H9 (cell line): ENCODE data around the gene RERE. TPM values are rescaled to one million over a fixed set of nuclear protein-coding genes. Genes with fewer than 3 reads are reported as not detected.

Experiments
- DNase-seq: peaks from one replicate; pipeline ENCODE4 v3.0.0-alpha.2; 2017
- H2AFZ ChIP-seq: one replicate; pipeline ENCODE4 v1.6.1; 2013; ENCODE audit warnings: mild to moderate bottlenecking, low read length, control low read depth, moderate library complexity
- H2AK5ac ChIP-seq: 2 replicates; pipeline ENCODE4 v1.6.1; 2013; ENCODE audit warnings: low read length, control low read depth, mixed read lengths; ENCODE audit not compliant: insufficient read length
- H2BK120ac ChIP-seq: one replicate; pipeline ENCODE4 v1.6.1; 2013; ENCODE audit warnings: low read depth, mild to moderate bottlenecking, low read length, control low read depth, inconsistent platforms; ENCODE audit not compliant: poor library complexity, severe bottlenecking
- H2BK12ac ChIP-seq: 2 replicates; pipeline ENCODE4 v1.6.1; 2013; ENCODE audit warnings: low read length, control low read depth, mixed read lengths, low read depth; ENCODE audit not compliant: insufficient read length
- H2BK15ac ChIP-seq: 2 replicates; pipeline ENCODE4 v1.6.1; 2013; ENCODE audit warnings: low read depth, low read length, control low read depth
- H2BK20ac ChIP-seq: one replicate; pipeline ENCODE4 v1.6.1; 2013; ENCODE audit warnings: low read depth, mild to moderate bottlenecking, low read length, control low read depth, inconsistent platforms; ENCODE audit not compliant: poor library complexity, severe bottlenecking
- H2BK5ac ChIP-seq: 2 replicates; pipeline ENCODE4 v1.6.1; 2013; ENCODE audit warnings: low read length, control low read depth, mixed read lengths; ENCODE audit not compliant: insufficient read length
- H3K14ac ChIP-seq: 2 replicates; pipeline ENCODE4 v1.6.1; 2013; ENCODE audit warnings: low read length, control low read depth; ENCODE audit not compliant: insufficient read depth
- H3K18ac ChIP-seq: 2 replicates; pipeline ENCODE4 v1.6.1; 2013; ENCODE audit warnings: low read depth, mild to moderate bottlenecking, mixed read lengths, low read length, control low read depth; ENCODE audit not compliant: insufficient read length
- H3K23ac ChIP-seq: 2 replicates; pipeline ENCODE4 v1.6.1; 2013; ENCODE audit warnings: low read length, control low read depth, mixed read lengths, low read depth; ENCODE audit not compliant: insufficient read length
- H3K23me2 ChIP-seq: 2 replicates; pipeline ENCODE4 v1.6.1; 2013; ENCODE audit warnings: low read depth, mild to moderate bottlenecking, mixed read lengths, low read length, control low read depth; ENCODE audit not compliant: insufficient read length, poor library complexity, severe bottlenecking
- H3K27ac ChIP-seq: 2 replicates; pipeline ENCODE4 v1.5.1; 2013; ENCODE audit warnings: low read length, control low read depth, mixed read lengths, low read depth; ENCODE audit not compliant: insufficient read length
- H3K27me3 ChIP-seq: 2 replicates; pipeline ENCODE4 v1.6.1; 2013; ENCODE audit warnings: low read length, control low read depth, inconsistent platforms; ENCODE audit not compliant: insufficient read depth
- H3K4ac ChIP-seq: 2 replicates; pipeline ENCODE4 v1.6.1; 2013; ENCODE audit warnings: low read depth, mild to moderate bottlenecking, control low read depth, inconsistent platforms, low read length, moderate library complexity
- H3K4me1 ChIP-seq: 2 replicates; pipeline ENCODE4 v1.6.1; 2013; ENCODE audit warnings: low read length, control low read depth, inconsistent platforms; ENCODE audit not compliant: insufficient read depth
- H3K4me2 ChIP-seq: 2 replicates; pipeline ENCODE4 v1.6.1; 2013; ENCODE audit warnings: low read length, control low read depth, mixed read lengths; ENCODE audit not compliant: insufficient read length, insufficient read depth
- H3K56ac ChIP-seq: 2 replicates; pipeline ENCODE4 v1.6.1; 2013; ENCODE audit warnings: low read depth, mild to moderate bottlenecking, mixed read lengths, low read length, control low read depth; ENCODE audit not compliant: insufficient read length
- H3K79me1 ChIP-seq: 2 replicates; pipeline ENCODE4 v1.6.1; 2013; ENCODE audit warnings: low read depth, mild to moderate bottlenecking, moderate library complexity, low read length, control low read depth, inconsistent platforms; ENCODE audit not compliant: insufficient read depth, poor library complexity, severe bottlenecking
- H3K79me2 ChIP-seq: 2 replicates; pipeline ENCODE4 v1.6.1; 2013; ENCODE audit warnings: low read length, control low read depth, inconsistent platforms; ENCODE audit not compliant: insufficient read depth
- H3K9ac ChIP-seq: 2 replicates; pipeline ENCODE4 v1.6.1; 2013; ENCODE audit warnings: low read length, control low read depth, mixed read lengths; ENCODE audit not compliant: insufficient read length; ENCODE audit errors: extremely low read depth
- H3K9me3 ChIP-seq: one replicate; pipeline ENCODE4 v1.6.1; 2013; ENCODE audit warnings: low read depth, low read length, inconsistent platforms; ENCODE audit not compliant: control insufficient read depth
- H3T11ph ChIP-seq: one replicate; pipeline ENCODE4 v1.6.1; 2013; ENCODE audit warnings: mild to moderate bottlenecking, low read length, control low read depth, inconsistent platforms
- H4K20me1 ChIP-seq: one replicate; pipeline ENCODE4 v1.6.1; 2013; ENCODE audit not compliant: control insufficient read depth, insufficient read length, insufficient read depth
- H4K5ac ChIP-seq: 2 replicates; pipeline ENCODE4 v1.6.1; 2013; ENCODE audit warnings: low read depth, mild to moderate bottlenecking, mixed read lengths, low read length, control low read depth; ENCODE audit not compliant: insufficient read length
- H4K8ac ChIP-seq: replicated peaks from 2 replicates; pipeline ENCODE4 v1.6.1; 2013; ENCODE audit warnings: low read length, control low read depth, mixed read lengths, low read depth; ENCODE audit not compliant: insufficient read length
- H4K91ac ChIP-seq: 2 replicates; pipeline ENCODE4 v1.6.1; 2013; ENCODE audit warnings: low read depth, mild to moderate bottlenecking, moderate library complexity, mixed read lengths, low read length, control low read depth; ENCODE audit not compliant: insufficient read length
- H3K27ac Mint-ChIP-seq, 3 experiments: 2 replicates in 2 of 3; 3 replicates in 1 of 3; pipeline ENCODE4 v1.8.0; 2020 to 2021; ENCODE audit warnings: mixed read lengths in 3 of 3, mild to moderate bottlenecking in 1 of 3, moderate library complexity in 1 of 3
- H3K27me3 Mint-ChIP-seq: 2 replicates; pipeline ENCODE4 v1.8.0; 2021; ENCODE audit warnings: low read depth, mild to moderate bottlenecking, moderate library complexity, mixed read lengths
- H3K36me3 Mint-ChIP-seq, 3 experiments: 2 replicates in 2 of 3; 3 replicates in 1 of 3; pipeline ENCODE4 v1.8.0; 2020 to 2021; ENCODE audit warnings: low read depth in 3 of 3, mixed read lengths in 3 of 3; ENCODE audit not compliant: insufficient read depth in 1 of 3
- H3K4me1 Mint-ChIP-seq, 2 experiments: 2 replicates each; pipeline ENCODE4 v1.8.0; 2020; ENCODE audit warnings: mixed read lengths in 2 of 2
- H3K4me3 Mint-ChIP-seq, 2 experiments: 2 replicates in 1 of 2; 3 replicates in 1 of 2; pipeline ENCODE4 v1.8.0; 2020 to 2021; ENCODE audit warnings: mild to moderate bottlenecking in 2 of 2, mixed read lengths in 2 of 2, moderate library complexity in 1 of 2
- H3K9me3 Mint-ChIP-seq, 2 experiments: 2 replicates in 1 of 2; 3 replicates in 1 of 2; pipeline ENCODE4 v1.8.0; 2020; ENCODE audit warnings: mild to moderate bottlenecking in 2 of 2, mixed read lengths in 2 of 2, moderate library complexity in 1 of 2
- WGBS: extraction: QIAGEN DNeasy Blood & Tissue Kit; methylation state at CpG from one replicate; pipeline ENCODE4 v1.1.7; 2013; ENCODE audit warnings: missing lambda C conversion rate, low lambda C conversion rate, mixed read lengths; ENCODE audit not compliant: insufficient read length; ENCODE audit errors: extremely low coverage; 5-methylcytosine and 5-hydroxymethylcytosine counted together
- total RNA-seq: library from RNA; stranded (reverse); gene quantifications from 2 replicates; pipeline ENCODE4 v1.2.1, GENCODE V29; 2021
- TF ChIP-seq, protein P1 (sequence below): fragments of 200-600 bp; sonication (generic); conservative IDR thresholded peaks from 3 replicates; pipeline ENCODE4 v1.8.0; 2021; ENCODE audit warnings: antibody characterized with exemption, mild to moderate bottlenecking

RERE gene
- total RNA-seq, 1 experiment from 2014 or later, result 103 TPM

DNA sequence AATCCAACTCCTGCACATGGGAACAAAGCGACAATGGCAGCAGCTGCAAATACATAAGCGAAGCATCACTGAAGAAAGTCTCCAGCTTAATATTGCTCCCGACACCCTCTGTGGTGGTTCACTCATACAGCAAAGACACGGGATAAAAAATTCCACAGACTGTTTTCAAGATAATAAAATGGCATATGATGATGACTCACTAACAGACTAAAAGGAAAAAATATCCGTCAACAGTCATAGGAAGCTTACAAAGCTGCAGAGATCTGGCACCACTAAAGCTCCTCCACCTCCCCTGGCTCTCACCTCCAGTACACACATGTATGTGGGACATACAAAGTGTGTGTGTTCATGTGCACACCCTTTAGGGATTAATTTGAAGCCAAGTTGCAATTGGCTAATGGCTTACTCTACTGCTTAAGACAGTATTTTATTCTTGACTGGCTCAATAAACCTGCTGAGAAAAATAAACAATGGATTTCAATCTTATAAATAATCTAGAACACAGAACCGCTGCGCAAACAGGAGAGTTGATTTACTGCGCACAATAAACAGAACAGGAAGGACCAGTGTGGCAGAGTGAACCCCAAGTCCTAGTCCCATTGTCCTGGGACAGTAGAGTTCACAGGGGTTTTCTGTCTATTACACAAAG, 405.1 kb downstream of the RERE start:
- Histone ChIP-seq H2BK15ac (no peak overlapping the region), H2BK120ac (no peak overlapping the region), H3K14ac (no peak overlapping the region), H3K79me2 (peaks cover 7% of the 10 kb centered on the region; the same call in 1 of the 2 replicates), H3K18ac (no peak overlapping the region), H3K9ac (no peak overlapping the region), H4K8ac (no peak overlapping the region), H3K79me1 (peaks cover 2% of the 10 kb centered on the region), H2BK12ac (no peak overlapping the region), H3T11ph (no peak overlapping the region), H3K4me2 (no peak overlapping the region), H2AK5ac (no peak overlapping the region), H3K27ac (no peak overlapping the region), H4K5ac (no peak overlapping the region), H3K4ac (no peak overlapping the region), H3K56ac (no peak overlapping the region), H2BK20ac (no peak overlapping the region), H2AFZ (no peak overlapping the region), H3K27me3 (no peaks in the 10 kb centered on the region), H4K91ac (no peak overlapping the region), H2BK5ac (no peak overlapping the region), H3K4me1 (peaks cover 9% of the 10 kb centered on the region; the same call in 1 of the 2 replicates), H3K23ac (no peak overlapping the region), H3K9me3 (no peaks in the 10 kb centered on the region), H4K20me1 (no peaks in the 10 kb centered on the region), H3K23me2 (no peaks in the 10 kb centered on the region)
- Mint-ChIP-seq H3K4me3 (no peak overlapping the region), H3K27me3 (no peaks in the 10 kb centered on the region), H3K36me3 (peaks cover 13 to 17% (median 15%) of the 10 kb centered on the region in 3 experiments; a peak in 6 of 7 replicates), H3K4me1 (peaks cover 52 to 57% of the 10 kb centered on the region in 2 experiments), H3K27ac (peak overlapping the region in 2 of 3 experiments; percentile 5 to 71; a peak in 3 of 7 replicates), H3K9me3 (no peaks in the 10 kb centered on the region; a peak in 1 of 5 replicates)
- no CpG with 5 or more reads among the region's 8 CpGs for WGBS
- TF ChIP-seq, protein P1, sequence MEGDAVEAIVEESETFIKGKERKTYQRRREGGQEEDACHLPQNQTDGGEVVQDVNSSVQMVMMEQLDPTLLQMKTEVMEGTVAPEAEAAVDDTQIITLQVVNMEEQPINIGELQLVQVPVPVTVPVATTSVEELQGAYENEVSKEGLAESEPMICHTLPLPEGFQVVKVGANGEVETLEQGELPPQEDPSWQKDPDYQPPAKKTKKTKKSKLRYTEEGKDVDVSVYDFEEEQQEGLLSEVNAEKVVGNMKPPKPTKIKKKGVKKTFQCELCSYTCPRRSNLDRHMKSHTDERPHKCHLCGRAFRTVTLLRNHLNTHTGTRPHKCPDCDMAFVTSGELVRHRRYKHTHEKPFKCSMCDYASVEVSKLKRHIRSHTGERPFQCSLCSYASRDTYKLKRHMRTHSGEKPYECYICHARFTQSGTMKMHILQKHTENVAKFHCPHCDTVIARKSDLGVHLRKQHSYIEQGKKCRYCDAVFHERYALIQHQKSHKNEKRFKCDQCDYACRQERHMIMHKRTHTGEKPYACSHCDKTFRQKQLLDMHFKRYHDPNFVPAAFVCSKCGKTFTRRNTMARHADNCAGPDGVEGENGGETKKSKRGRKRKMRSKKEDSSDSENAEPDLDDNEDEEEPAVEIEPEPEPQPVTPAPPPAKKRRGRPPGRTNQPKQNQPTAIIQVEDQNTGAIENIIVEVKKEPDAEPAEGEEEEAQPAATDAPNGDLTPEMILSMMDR, result no peak
- DNase-seq, result no peak
